HCT116 (cell line): ENCODE results near the gene RPL37A. TPM values are rescaled to one million over a fixed set of nuclear protein-coding genes. Genes with fewer than 3 reads are reported as not detected.

ENCODE experiments used
- ATAC-seq: fragments of 200-7000 bp; cut with Tn5 transposase; 2 replicates; pipeline ENCODE4 v1.9.1; 2020; ENCODE audit warnings: mild to moderate bottlenecking, moderate library complexity
- BruUV-seq: library from RNA; stranded (reverse); fragments of 400-500 nt; replicated peaks from 2 replicates; lab custom pipeline; 2021; lab: Mats Ljungman, UMichigan
- CTCF ChIA-PET: fragments of 300-600 bp; sonication (Branson Sonifier 250); formaldehyde crosslinking; loops from one replicate; lab custom pipeline; 2021; ENCODE audit warnings: antibody characterized with exemption; lab: Charles Lee
- POLR2A ChIA-PET: fragments of 300-600, 350-600 bp; sonication (Branson Sonifier 250); formaldehyde crosslinking; loops from one replicate; lab custom pipeline; 2021; ENCODE audit warnings: antibody characterized with exemption; lab: Charles Lee
- RAD21 ChIA-PET, 2 experiments: fragments of 300-600 bp; sonication (Branson Sonifier 250); formaldehyde crosslinking; loops; one replicate each; lab custom pipeline; 2023; ENCODE audit warnings: low total read pairs in 2 of 2; ENCODE audit not compliant: uncharacterized antibody in 2 of 2, unreplicated experiment in 2 of 2, low non-redundant PET in 1 of 2; lab: Charles Lee
- DNase-seq: peaks from one replicate; pipeline ENCODE4 v3.0.0-alpha.2; 2010; ENCODE audit warnings: low read depth, low spot score
- H2AFZ ChIP-seq: fragments of 200-600 bp; shearing (Covaris generic), sonication (generic); 2 replicates; pipeline ENCODE4 v1.6.1; 2017; ENCODE audit warnings: low read depth, mixed run types, mixed read lengths, antibody characterized with exemption, low read length; ENCODE audit not compliant: poor library complexity, severe bottlenecking
- H3K27ac ChIP-seq: 2 replicates; pipeline ENCODE4 v1.5.1; 2012; ENCODE audit warnings: low read depth, low read length
- H3K27me3 ChIP-seq: fragments of 200-600 bp; sonication (generic); 2 replicates; pipeline ENCODE4 v1.6.1; 2016; ENCODE audit warnings: mixed run types, low read length, mixed read lengths; ENCODE audit not compliant: insufficient read depth
- H3K36me3 ChIP-seq, 2 experiments: fragments of 200-500 bp in 1 of 2; fragments of 200-600 bp in 1 of 2; sonication (Bioruptor generic) in 1 of 2; sonication (generic) in 1 of 2; 2 replicates each; pipeline versions ENCODE4 v1.5.1 to v1.6.1; 2014 to 2016; ENCODE audit warnings: low read length in 2 of 2, inconsistent platforms in 1 of 2, mixed read lengths in 1 of 2, mixed run types in 1 of 2; ENCODE audit not compliant: insufficient read depth in 2 of 2, control insufficient read depth in 1 of 2
- H3K4me1 ChIP-seq, 2 experiments: fragments of 200-600 bp in 1 of 2; sonication (generic) in 1 of 2; 2 replicates each; pipeline versions ENCODE4 v1.5.1 to v1.6.1; 2012 to 2017; ENCODE audit warnings: low read length in 2 of 2, inconsistent platforms in 1 of 2, mild to moderate bottlenecking in 1 of 2, mixed read lengths in 1 of 2, mixed run types in 1 of 2, moderate library complexity in 1 of 2; ENCODE audit not compliant: insufficient read depth in 2 of 2, control insufficient read depth in 1 of 2
- H3K4me2 ChIP-seq: fragments of 200-600 bp; sonication (generic); 2 replicates; pipeline ENCODE4 v1.6.1; 2017; ENCODE audit warnings: mixed run types, low read length, mixed read lengths
- H3K4me3 ChIP-seq, 2 experiments: fragments of 200-600 bp in 1 of 2; sonication (generic) in 1 of 2; replicated peaks in 1 of 2; 2 replicates each; pipeline ENCODE4 v1.5.1; 2011 to 2016; ENCODE audit warnings: low read length in 2 of 2, control low read depth in 1 of 2, low read depth in 1 of 2, mild to moderate bottlenecking in 1 of 2, mixed read lengths in 1 of 2, mixed run types in 1 of 2
- H3K79me2 ChIP-seq: fragments of 200-600 bp; sonication (generic); 2 replicates; pipeline ENCODE4 v1.6.1; 2017; ENCODE audit warnings: mild to moderate bottlenecking, mixed run types, low read length, moderate library complexity, mixed read lengths; ENCODE audit not compliant: insufficient read depth
- H3K9ac ChIP-seq: fragments of 200-600 bp; sonication (generic); 2 replicates; pipeline ENCODE4 v1.6.1; 2016; ENCODE audit warnings: low read length, mixed read lengths
- H3K9me2 ChIP-seq: fragments of 200-600 bp; sonication (generic), shearing (Covaris generic); 2 replicates; pipeline ENCODE4 v1.6.1; 2017; ENCODE audit warnings: mixed run types, mild to moderate bottlenecking, moderate library complexity; ENCODE audit not compliant: insufficient read depth
- H3K9me3 ChIP-seq, 2 experiments: fragments of 200-500 bp in 1 of 2; fragments of 200-600 bp in 1 of 2; sonication (Bioruptor generic) in 1 of 2; sonication (generic) in 1 of 2; 2 replicates each; pipeline ENCODE4 v1.6.1; 2014 to 2017; ENCODE audit warnings: low read length in 2 of 2, mixed read lengths in 2 of 2, inconsistent platforms in 1 of 2, low read depth in 1 of 2, mild to moderate bottlenecking in 1 of 2, mixed run types in 1 of 2, moderate library complexity in 1 of 2; ENCODE audit not compliant: control insufficient read depth in 1 of 2, insufficient read depth in 1 of 2
- H4K20me1 ChIP-seq: fragments of 200-600 bp; sonication (generic), shearing (Covaris generic); 2 replicates; pipeline ENCODE4 v1.6.1; 2017; ENCODE audit warnings: mixed run types, mild to moderate bottlenecking, moderate library complexity; ENCODE audit not compliant: insufficient read depth
- ATF3 ChIP-seq: IDR thresholded peaks from 2 replicates; pipeline ENCODE4 v1.6.1; 2012
- CBX3 ChIP-seq: IDR thresholded peaks from 2 replicates; pipeline ENCODE4 v1.6.1; 2012; ENCODE audit warnings: low read depth
- CEBPB ChIP-seq: IDR thresholded peaks from 2 replicates; pipeline ENCODE4 v1.6.1; 2012; ENCODE audit warnings: low read depth
- CTCF ChIP-seq, 3 experiments: fragments of 200-600 bp in 1 of 3; sonication (generic) in 1 of 3; IDR thresholded peaks in 2 of 3; conservative IDR thresholded peaks in 1 of 3; 2 replicates each; pipeline ENCODE4 v1.5.1; 2012 to 2017; ENCODE audit warnings: low read depth in 2 of 3, low read length in 2 of 3, antibody characterized with exemption in 1 of 3, borderline replicate concordance in 1 of 3, control low read depth in 1 of 3, mild to moderate bottlenecking in 1 of 3, mixed read lengths in 1 of 3, mixed run types in 1 of 3, moderate library complexity in 1 of 3; ENCODE audit not compliant: insufficient read depth in 1 of 3
- EGR1 ChIP-seq: IDR thresholded peaks from 2 replicates; pipeline ENCODE4 v1.6.1; 2012; ENCODE audit warnings: low read depth
- EZH2 ChIP-seq: fragments of 200-600 bp; sonication (generic); IDR thresholded peaks from 2 replicates; pipeline ENCODE4 v1.6.1; 2017; ENCODE audit warnings: antibody characterized with exemption, mixed run types
- FOSL1 ChIP-seq: IDR thresholded peaks from 2 replicates; pipeline ENCODE4 v1.6.1; 2012; ENCODE audit warnings: low read depth
- RAD21 ChIP-seq: IDR thresholded peaks from 2 replicates; pipeline ENCODE4 v1.6.1; 2012; ENCODE audit warnings: low read depth, mild to moderate bottlenecking
- REST ChIP-seq: IDR thresholded peaks from 2 replicates; pipeline ENCODE4 v1.6.1; 2012; ENCODE audit warnings: low read depth
- SP1 ChIP-seq: IDR thresholded peaks from 2 replicates; pipeline ENCODE4 v1.6.1; 2012; ENCODE audit warnings: low read depth
- TCF7L2 ChIP-seq: IDR thresholded peaks from 2 replicates; pipeline ENCODE4 v1.7.0; 2011; ENCODE audit warnings: borderline replicate concordance, inconsistent platforms; ENCODE audit not compliant: insufficient read depth, insufficient read length; ENCODE audit errors: extremely low read depth
- ZNF274 ChIP-seq: fragments of 200-500 bp; sonication (Bioruptor generic); IDR thresholded peaks from 2 replicates; pipeline ENCODE4 v1.6.1; 2014; ENCODE audit warnings: mild to moderate bottlenecking, low read depth, low read length, inconsistent platforms
- intact Hi-C: fragments of 100-400 bp; cut with micrococcal nuclease; formaldehyde crosslinking; loops from 2 replicates; pipeline ENCODE4 v1.10.0; 2022
- total RNA-seq: library from RNA; stranded (reverse); gene quantifications from one replicate; pipeline ENCODE4 v1.2.1, GENCODE V29; 2021; ENCODE audit not compliant: unreplicated experiment

RPL37A gene
- total RNA-seq, 1 experiment from 2014 or later: 3,018 TPM

GRCh38 chr2:216508229-216508628, 9.6 kb downstream of the RPL37A start:
- ChIA-PET CTCF (no interaction called here), POLR2A (interaction anchor here (1.4 to 2.6 kb wide), 2 partner anchors 10 kb away, joined by 3 to 18 read pairs; partner anchors contain the start of gene RPL37A), RAD21 (no interaction called here)
- no peak overlapping the region for H3K27ac ChIP-seq
- H3K9ac ChIP-seq: no peak overlapping the region
- ATAC-seq (no peak), DNase-seq (no peak)
- BruUV-seq: no TSS peak
- H3K9me3 ChIP-seq: no peaks in the 10 kb centered on the region
- H3K36me3 ChIP-seq: peaks cover 13 to 23% of the 10 kb centered on the region in 2 experiments
- H3K27me3 ChIP-seq: no peaks in the 10 kb centered on the region
- H3K79me2 ChIP-seq: peaks cover 5% of the 10 kb centered on the region; the same call in 1 of the 2 replicates
- no peak for TF ChIP-seq CTCF (IDR thresholded peaks at IDR 0.05 in 2 of 3, conservative IDR thresholded peaks at IDR 0.05 in 1 of 3; ENCODE audit: borderline replicate concordance in 1 of 3, insufficient read depth in 1 of 3, low read depth in 2 of 3, low read length in 2 of 3)
- TF ChIP-seq EGR1: no peak
- no peak for TF ChIP-seq RAD21
- no peak for TF ChIP-seq ATF3
- TF ChIP-seq EZH2: no peak
- TF ChIP-seq REST: no peak
- no peak for TF ChIP-seq TCF7L2
- no peak for TF ChIP-seq CBX3
- TF ChIP-seq ZNF274: no peak
- TF ChIP-seq SP1: no peak
- TF ChIP-seq CEBPB: no peak
- no peak for TF ChIP-seq FOSL1
- no peaks in the 10 kb centered on the region for H3K4me1 ChIP-seq
- H4K20me1 ChIP-seq: peaks cover 23% of the 10 kb centered on the region; the same call in 1 of the 2 replicates
- no peaks in the 10 kb centered on the region for H3K9me2 ChIP-seq
- H3K4me2 ChIP-seq: no peak overlapping the region
- H2AFZ ChIP-seq: no peak overlapping the region
- intact Hi-C loops: no loop called here
- no peak overlapping the region for H3K4me3 ChIP-seq
